Type B pancreatic cell (in vitro differentiated cells): ENCODE measurements around the gene ACOT6. TPM values are rescaled to one million over a fixed set of nuclear protein-coding genes. Genes with fewer than 3 reads are reported as not detected.
"Not testable (repeated sequence)": the region's sequence is repeated elsewhere in the genome, so short reads cannot be mapped to it uniquely, and the experiment has no call there.

Source experiments
- DNase-seq: peaks from one replicate; pipeline ENCODE4 v3.0.0; 2021; ENCODE audit warnings: mixed read lengths; ENCODE audit not compliant: unreplicated experiment; ENCODE audit errors: extremely low spot score
- H3K27ac Mint-ChIP-seq: 2 replicates; pipeline ENCODE4 v1.8.0; 2021; ENCODE audit warnings: mild to moderate bottlenecking, mixed read lengths
- H3K27me3 Mint-ChIP-seq: 2 replicates; pipeline ENCODE4 v1.8.0; 2021; ENCODE audit warnings: mixed read lengths
- H3K36me3 Mint-ChIP-seq: 2 replicates; pipeline ENCODE4 v1.8.0; 2021; ENCODE audit warnings: mixed read lengths
- H3K4me1 Mint-ChIP-seq: one replicate; pipeline ENCODE4 v1.8.0; 2021; ENCODE audit warnings: mixed read lengths; ENCODE audit not compliant: unreplicated experiment
- H3K4me3 Mint-ChIP-seq: 2 replicates; pipeline ENCODE4 v1.8.0; 2021; ENCODE audit warnings: mild to moderate bottlenecking, mixed read lengths
- H3K9me3 Mint-ChIP-seq: 2 replicates; pipeline ENCODE4 v1.8.0; 2021; ENCODE audit warnings: mixed read lengths
- CTCF ChIP-seq: fragments of 200-600 bp; sonication (generic); conservative IDR thresholded peaks from 2 replicates; pipeline ENCODE4 v1.5.0; 2021; ENCODE audit warnings: antibody characterized with exemption, mild to moderate bottlenecking
- total RNA-seq: library from RNA; stranded (reverse); gene quantifications from 2 replicates; pipeline ENCODE4 v1.2.1, GENCODE V29; 2021; ENCODE audit warnings: low replicate concordance

ACOT6 gene
- total RNA-seq, 1 donor from 2014 or later: not detected

- Mint-ChIP-seq H3K27ac (no peak overlapping the region), H3K36me3 (no peaks in the 10 kb centered on the region), H3K27me3 (peaks cover 10% of the 10 kb centered on the region), H3K9me3 (no peaks in the 10 kb centered on the region), H3K4me3 (no peak overlapping the region), H3K4me1 (peaks cover 18% of the 10 kb centered on the region)
- no peak for TF ChIP-seq CTCF
- DNase-seq: no peak
Observed at GRCh38 chr14:73640796-73641365, 28.6 kb downstream of the ACOT6 start.

- Mint-ChIP-seq H3K4me3 (peak within 1 kb of the TSS; percentile 98), H3K9me3 (no peaks in the 10 kb centered on the region), H3K4me1 (peaks cover 20% of the 10 kb centered on the region), H3K36me3 (no peaks in the 10 kb centered on the region), H3K27ac (peak within 1 kb of the TSS; percentile 79), H3K27me3 (no peaks in the 10 kb centered on the region)
- peak; percentile 94 for DNase-seq
- TF ChIP-seq CTCF: no peak
Observed at GRCh38 chr14:73644531-73645247, 32.4 kb downstream of the ACOT6 start, which contains the start of gene DNAL1. Gene DNAL1 (plus strand): TSS chr14:73644986. CDS start chr14:73645040, 54 bp downstream.

GRCh38 chr14:73645248-73645610, 32.9 kb downstream of the ACOT6 start:
- TF ChIP-seq CTCF: no peak
- H3K9me3 Mint-ChIP-seq: no peaks in the 10 kb centered on the region
- no peak for DNase-seq
- H3K27ac Mint-ChIP-seq: peak overlapping the region; percentile 79
- H3K27me3 Mint-ChIP-seq: no peaks in the 10 kb centered on the region
- H3K36me3 Mint-ChIP-seq: no peaks in the 10 kb centered on the region
- H3K4me1 Mint-ChIP-seq: peaks cover 20% of the 10 kb centered on the region
- H3K4me3 Mint-ChIP-seq: peak overlapping the region; percentile 98

GRCh38 chr14:73651005-73651404, 38.7 kb downstream of the ACOT6 start:
- DNase-seq: no peak
- H3K4me1 Mint-ChIP-seq: peaks cover under 1% of the 10 kb centered on the region
- H3K27me3 Mint-ChIP-seq: no peaks in the 10 kb centered on the region
- no peak overlapping the region for H3K27ac Mint-ChIP-seq
- no peaks in the 10 kb centered on the region for H3K9me3 Mint-ChIP-seq
- H3K4me3 Mint-ChIP-seq: no peak overlapping the region
- no peak for TF ChIP-seq CTCF
- peaks cover 5% of the 10 kb centered on the region for H3K36me3 Mint-ChIP-seq

GRCh38 chr14:73655851-73656250, 43.5 kb downstream of the ACOT6 start:
- DNase-seq: no peak
- TF ChIP-seq CTCF: no peak
- no peak overlapping the region for H3K27ac Mint-ChIP-seq
- no peaks in the 10 kb centered on the region for H3K4me1 Mint-ChIP-seq
- H3K9me3 Mint-ChIP-seq: no peaks in the 10 kb centered on the region
- peaks cover 13% of the 10 kb centered on the region for H3K36me3 Mint-ChIP-seq
- no peaks in the 10 kb centered on the region for H3K27me3 Mint-ChIP-seq
- no peak overlapping the region for H3K4me3 Mint-ChIP-seq

- H3K36me3 Mint-ChIP-seq: peaks cover 16% of the 10 kb centered on the region
- not testable (repeated sequence) for H3K27ac Mint-ChIP-seq, H3K4me1 Mint-ChIP-seq, DNase-seq, H3K4me3 Mint-ChIP-seq, H3K27me3 Mint-ChIP-seq, H3K9me3 Mint-ChIP-seq
Observed at GRCh38 chr14:73659202-73659601, 46.9 kb downstream of the ACOT6 start.
